GM18909 (cell line): ENCODE results near the gene POU2F1.
A peak's percentile ranks its signal among the peaks of the same experiment; 100 is the strongest.

Experiments
- ATAC-seq: cut with Tn5 transposase; IDR thresholded peaks from one replicate; pipeline ENCODE4 v1.9.1; 2021; ENCODE audit warnings: mild to moderate bottlenecking; ENCODE audit not compliant: unreplicated experiment, poor library complexity

POU2F1 gene

DNA sequence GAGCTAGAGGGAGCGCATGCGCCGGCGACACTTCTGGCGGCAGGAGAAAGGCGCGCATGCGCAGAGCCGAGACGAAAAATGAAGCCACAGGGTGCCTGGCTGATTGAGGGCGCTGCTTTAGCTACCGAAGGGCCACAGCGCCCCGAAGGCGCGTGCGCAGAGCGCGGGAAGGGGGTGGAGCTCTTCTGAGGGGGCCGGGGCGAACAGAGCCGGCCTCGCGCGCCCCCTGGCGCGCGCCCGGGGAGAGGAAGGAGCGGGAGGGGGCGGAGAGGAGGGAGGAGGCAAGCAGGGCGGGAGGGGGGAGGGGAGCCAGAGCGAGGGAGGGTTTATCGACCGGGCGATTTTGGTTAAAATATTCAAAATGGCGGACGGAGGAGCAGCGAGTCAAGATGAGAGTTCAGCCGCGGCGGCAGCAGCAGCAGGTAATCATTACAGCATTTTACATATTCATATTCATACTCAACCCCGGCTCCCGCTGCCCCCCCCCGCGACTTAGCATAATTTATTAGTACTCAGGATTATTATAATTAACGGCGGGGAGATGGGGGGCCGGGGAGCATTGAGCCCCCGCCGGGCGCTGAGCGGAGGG lies at the start of gene POU2F1:
Gene POU2F1, plus strand, starts transcription at position 350 of the 589 bp plus-strand sequence. Its CDS starts 12 bp downstream, at position 362.
- peak; percentile 61 for ATAC-seq

- ATAC-seq = no peak
These were observed 49.3 kb upstream of the POU2F1 start for GRCh38 chr1:167171286-167171929.

- no peak for ATAC-seq
These were observed 47.0 kb upstream of the POU2F1 start for GRCh38 chr1:167173516-167174184.

- no peak for ATAC-seq
These were observed 44.8 kb upstream of the POU2F1 start for GRCh38 chr1:167175901-167176300.

GRCh38 chr1:167178831-167179230 lies 41.9 kb upstream of the POU2F1 start:
- ATAC-seq = no peak

DNA sequence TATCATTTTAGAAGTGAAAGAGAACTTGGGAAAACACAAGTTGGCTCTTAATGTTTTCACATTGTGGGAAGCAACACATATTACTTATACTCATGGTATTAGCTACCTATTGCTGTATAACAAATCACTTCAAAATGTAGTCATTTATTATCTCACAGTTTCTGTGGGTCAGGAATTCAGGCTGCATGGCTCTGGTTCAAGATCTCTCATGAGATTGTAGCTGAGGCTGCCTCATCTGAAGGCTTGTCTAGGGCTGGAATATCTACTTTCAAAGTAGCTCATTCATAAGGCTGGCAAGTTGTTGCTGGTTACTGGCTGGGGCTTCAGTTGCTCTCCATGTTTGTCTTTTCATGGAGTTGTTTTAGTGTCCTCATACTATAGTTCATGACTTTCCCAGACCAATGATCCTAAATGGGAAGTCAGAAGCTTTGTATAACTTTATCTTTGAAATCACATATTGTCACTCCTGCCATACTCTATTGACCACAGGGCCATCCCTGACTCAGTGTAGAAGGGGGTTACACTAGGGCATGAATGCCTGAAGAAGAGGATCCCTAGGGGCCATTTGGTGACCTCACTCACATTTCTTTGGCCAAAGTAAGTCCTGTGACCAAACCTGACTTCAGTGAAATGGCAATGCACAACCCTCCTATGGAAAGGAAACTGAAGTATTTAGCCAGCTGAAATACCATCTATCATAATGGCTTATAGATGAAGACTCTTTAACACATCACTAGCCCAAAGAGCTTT lies 37.9 kb upstream of the POU2F1 start:
- no peak for ATAC-seq

DNA sequence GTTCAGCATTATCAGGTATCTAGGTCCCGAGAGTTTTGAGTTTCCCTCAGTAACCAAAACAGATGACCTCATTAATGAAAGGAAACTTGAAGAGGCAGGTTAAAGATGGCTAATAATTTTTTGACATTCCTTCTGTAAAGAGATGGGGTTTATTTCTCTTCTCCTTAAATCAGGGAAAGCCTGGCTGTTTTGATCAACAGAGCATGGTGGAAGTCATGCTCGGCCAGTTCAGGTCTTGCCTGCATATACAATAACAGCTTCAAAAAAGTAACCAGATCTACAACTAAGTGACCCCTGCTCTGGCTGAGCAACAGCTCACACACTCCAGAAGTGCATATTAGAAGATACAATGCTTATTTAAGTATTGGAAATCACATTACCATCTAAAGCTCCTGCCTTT lies 36.6 kb upstream of the POU2F1 start:
- ATAC-seq = no peak

- ATAC-seq = no peak
These were observed 35.6 kb upstream of the POU2F1 start for GRCh38 chr1:167185062-167185461.

DNA sequence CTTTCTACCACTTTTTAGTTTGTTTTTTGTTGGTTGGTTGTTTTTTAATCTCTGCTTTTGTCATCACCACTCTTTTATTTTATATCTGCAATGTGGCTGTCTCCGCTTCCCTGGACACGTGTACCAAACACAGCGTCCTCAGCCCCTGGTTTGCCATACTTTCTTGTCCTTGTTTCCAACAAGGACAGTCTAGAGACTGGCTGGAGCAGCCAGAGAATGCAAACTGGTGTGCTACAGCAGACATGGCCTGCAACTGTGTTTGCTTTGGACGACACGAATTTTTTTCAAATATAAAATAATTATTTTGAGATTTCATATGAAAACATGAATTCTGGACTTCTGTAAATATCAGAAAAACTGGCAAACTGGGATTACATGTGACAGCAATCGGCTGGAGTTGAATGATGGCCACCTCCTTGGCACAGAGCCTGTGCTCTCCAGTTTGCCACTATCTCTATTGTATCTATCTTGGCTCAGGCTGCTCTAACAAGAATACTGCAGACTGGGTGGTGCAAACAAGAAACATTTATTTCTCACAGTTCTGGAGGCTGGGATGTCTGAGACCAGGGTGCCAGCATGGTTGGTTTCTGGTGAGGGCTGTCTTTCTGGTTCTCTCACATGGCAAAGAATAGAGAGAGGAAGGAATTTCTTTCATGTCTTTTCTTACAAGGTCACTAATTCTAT lies 34.6 kb upstream of the POU2F1 start:
- no peak for ATAC-seq

DNA sequence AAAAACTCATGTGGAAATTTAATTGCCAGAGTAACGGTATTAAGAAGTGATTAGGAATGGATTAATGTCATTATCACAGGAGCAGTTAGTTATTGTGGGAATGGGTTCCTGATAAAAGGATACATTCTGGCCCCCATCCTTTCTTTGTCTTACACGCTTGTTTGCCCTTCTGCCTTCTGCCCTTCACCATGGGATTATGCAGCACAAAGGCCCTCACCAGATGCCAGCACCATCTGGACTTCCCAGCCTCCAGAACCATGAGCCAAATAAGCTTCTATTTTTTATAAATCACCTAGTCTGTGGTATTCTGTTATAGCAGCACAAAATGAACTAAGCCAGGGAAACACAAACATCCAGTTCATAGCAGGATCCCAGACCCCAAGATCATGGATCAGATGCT lies 33.9 kb upstream of the POU2F1 start:
- no peak for ATAC-seq

- ATAC-seq = no peak
These were observed 29.9 kb upstream of the POU2F1 start for GRCh38 chr1:167190747-167191237.

- ATAC-seq = no peak
These were observed 28.7 kb upstream of the POU2F1 start for GRCh38 chr1:167191958-167192357.

- ATAC-seq = no peak
These were observed 26.5 kb upstream of the POU2F1 start for GRCh38 chr1:167194182-167194581.

DNA sequence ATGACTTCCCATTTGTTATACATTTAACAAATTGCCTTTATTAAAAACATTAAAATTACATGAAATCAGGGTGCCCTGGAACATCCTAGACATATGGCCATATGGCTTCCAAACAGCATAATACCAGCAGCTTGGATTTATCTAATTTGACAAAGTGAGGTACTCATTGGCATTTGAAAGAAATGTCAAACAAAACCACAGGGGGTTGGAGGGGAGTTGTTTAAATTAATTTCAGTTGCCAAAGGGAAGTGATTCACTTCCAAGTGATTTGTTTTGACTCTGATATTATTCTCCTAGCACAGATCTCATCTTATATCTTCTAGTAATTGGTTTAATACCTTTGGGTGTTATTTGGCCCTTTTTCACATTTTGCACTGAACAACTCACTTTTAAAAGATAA lies 24.5 kb upstream of the POU2F1 start:
- ATAC-seq = no peak

DNA sequence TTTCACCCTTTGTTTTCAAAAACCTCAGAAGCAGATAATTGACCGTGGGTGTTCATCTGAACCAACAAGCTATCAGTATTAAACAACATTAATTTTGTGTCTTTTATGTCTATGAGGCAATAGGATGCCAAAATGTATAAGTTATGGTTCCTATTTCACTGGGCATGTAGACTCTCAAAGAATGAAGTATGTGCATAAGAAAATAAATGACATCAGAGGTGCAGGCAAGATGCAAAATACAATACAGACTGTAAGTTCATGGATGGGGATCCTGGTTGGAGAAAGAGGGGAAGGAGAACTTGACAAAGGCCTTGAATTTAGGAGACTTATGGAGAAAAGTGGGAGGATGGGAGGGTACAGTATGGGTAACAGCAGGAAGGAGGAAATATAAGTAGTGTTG lies 23.4 kb upstream of the POU2F1 start:
- no peak for ATAC-seq

DNA sequence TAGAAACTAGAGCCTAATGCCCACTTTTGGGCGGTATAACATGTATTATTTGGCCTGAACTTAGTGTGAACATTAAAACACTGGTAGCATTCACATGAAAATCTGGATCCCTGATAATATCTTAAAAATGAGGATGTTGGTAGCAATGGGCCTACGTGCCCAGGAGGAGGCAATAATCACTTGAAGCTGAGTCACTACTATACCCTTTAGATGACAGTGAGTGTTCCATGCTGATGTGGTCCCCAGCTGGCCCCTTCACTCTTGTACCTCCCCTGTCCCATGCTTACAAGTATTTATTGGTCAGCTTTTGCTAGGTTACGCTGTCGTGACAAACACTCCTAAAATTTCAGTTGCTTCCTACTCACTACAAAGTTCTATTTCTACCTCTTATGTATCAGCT lies 23.0 kb upstream of the POU2F1 start:
- no peak for ATAC-seq

DNA sequence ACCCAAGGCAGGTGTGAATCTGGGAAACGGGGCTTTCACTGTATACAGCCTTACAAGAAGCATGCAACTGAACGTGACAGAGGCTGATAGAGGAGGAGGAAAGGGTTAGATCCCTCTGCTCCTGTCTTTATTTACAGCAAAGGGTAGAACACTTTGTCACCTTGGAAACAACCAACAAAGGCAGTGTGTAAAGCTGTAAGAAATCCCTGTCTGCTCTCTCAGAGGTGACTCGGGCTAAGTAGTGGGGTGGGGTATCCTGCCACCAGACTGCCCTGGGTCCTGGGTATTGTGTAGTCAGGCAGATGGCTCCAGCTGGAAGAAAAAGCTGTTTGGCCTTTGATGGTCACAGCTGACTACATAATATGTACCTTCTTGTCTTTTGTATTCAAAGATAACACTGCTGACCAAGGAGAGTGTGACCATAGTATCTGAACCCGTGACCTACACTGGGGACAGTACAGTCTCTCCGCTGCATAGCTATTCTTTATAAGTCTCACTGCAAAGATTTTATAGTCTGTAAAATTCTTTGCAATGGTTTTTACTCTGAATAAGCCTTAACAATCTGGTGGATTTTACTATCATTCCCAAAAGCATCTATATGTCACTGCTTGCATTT lies 22.1 kb upstream of the POU2F1 start:
- ATAC-seq = no peak

DNA sequence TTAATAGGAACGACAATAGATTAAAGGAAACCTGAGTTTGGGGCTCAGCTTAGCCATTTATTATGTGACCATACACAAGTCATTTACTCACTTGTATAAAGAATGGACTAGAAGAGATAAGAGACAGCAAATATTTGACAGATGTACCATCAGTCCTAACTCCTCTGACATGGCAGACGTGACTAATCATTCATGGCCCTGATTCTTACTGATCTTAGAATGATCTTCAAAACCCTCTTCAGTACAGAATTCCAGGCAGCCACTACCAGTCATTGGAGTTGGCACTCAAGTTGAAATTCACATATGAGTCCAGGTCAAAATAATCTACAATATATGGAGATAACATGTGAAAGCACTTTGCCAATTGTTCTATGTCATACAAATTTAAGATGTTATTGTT lies 21.0 kb upstream of the POU2F1 start:
- no peak for ATAC-seq

GRCh38 chr1:167200272-167200671 lies 20.4 kb upstream of the POU2F1 start:
- ATAC-seq = no peak

DNA sequence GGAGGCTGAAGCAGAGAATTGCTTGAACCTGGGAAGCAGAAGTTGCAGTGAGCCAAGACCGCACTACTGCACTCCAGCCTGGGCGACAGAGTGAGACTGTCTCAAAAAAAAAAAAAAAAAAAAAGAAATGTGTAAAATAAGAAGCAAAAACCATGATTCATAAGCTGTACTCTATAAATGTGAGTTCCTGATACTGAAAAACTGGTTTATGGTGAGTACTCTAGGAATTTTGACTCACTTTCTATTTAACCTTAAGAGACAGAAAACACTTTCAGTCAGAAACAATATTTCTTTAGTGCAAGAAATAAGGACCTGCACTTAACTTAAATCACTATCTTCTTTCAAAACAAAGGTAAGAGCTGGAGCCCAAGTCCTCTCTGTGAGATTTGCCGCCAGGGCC lies 19.9 kb upstream of the POU2F1 start:
- no peak for ATAC-seq
